H1 (cell line): Measurements from ENCODE around the gene TERC. TPM values are rescaled to one million over a fixed set of nuclear protein-coding genes. Genes with fewer than 3 reads are reported as not detected.

Source experiments
- CBX5 ChIP-seq: fragments of 300-800, 300-1000 bp; sonication (generic); IDR thresholded peaks from 2 replicates; pipeline ENCODE4 v1.7.1; 2016; ENCODE audit warnings: antibody characterized with exemption, low read length, low read depth
- KDM1A ChIP-seq: fragments of 200-600, 300-600 bp; sonication (generic); IDR thresholded peaks from 2 replicates; pipeline ENCODE4 v1.7.1; 2016; ENCODE audit warnings: mild to moderate bottlenecking, low read length, borderline replicate concordance
- polyA plus RNA-seq, 7 experiments: library from polyadenylated mRNA; depleted of rRNA in 3 of 7; stranded (reverse) in 5 of 7; unstranded in 2 of 7; fragments of >200 nt in 5 of 7; fragments of 200-250 nt in 2 of 7; gene quantifications; 1 replicate in 5 of 7; 2 replicates in 1 of 7; 4 replicates in 1 of 7; pipeline versions ENCODE4 v1.2.1 to v1.2.3, GENCODE V29; 2011 to 2013; ENCODE audit warnings: missing spikeins in 2 of 7, mixed read lengths in 2 of 7
- total RNA-seq: library from RNA; stranded (reverse); fragmentation: NEBNext Ultra II Directional; extraction: Animal tissue kit (Norgen Biotek cat#: 25700); gene quantifications from 2 replicates; pipeline ENCODE4 v1.2.1, GENCODE V29; 2021

The TERC gene
- total and polyA plus RNA-seq, 2 of the 8 experiments (the other 6 are each of a cell fraction or from before 2014, with no cell fraction given): 2.3 to 17.0 TPM

- no peak for TF ChIP-seq KDM1A
- TF ChIP-seq CBX5: no peak
- TF ChIP-seq, all 59 proteins: peak for 9
These were observed 47.7 kb upstream of the TERC start, which contains the start of the genes LRRC34 and LRRIQ4 (continued) for GRCh38 chr3:169812332-169813235.
